GM10847 (cell line): ENCODE data around the gene SLBP.

Experiments
- POLR2A ChIP-seq: IDR thresholded peaks from 2 replicates; pipeline ENCODE4 v1.6.1; 2011; ENCODE audit not compliant: insufficient read length; ENCODE audit errors: extremely low read depth

The SLBP gene

DNA sequence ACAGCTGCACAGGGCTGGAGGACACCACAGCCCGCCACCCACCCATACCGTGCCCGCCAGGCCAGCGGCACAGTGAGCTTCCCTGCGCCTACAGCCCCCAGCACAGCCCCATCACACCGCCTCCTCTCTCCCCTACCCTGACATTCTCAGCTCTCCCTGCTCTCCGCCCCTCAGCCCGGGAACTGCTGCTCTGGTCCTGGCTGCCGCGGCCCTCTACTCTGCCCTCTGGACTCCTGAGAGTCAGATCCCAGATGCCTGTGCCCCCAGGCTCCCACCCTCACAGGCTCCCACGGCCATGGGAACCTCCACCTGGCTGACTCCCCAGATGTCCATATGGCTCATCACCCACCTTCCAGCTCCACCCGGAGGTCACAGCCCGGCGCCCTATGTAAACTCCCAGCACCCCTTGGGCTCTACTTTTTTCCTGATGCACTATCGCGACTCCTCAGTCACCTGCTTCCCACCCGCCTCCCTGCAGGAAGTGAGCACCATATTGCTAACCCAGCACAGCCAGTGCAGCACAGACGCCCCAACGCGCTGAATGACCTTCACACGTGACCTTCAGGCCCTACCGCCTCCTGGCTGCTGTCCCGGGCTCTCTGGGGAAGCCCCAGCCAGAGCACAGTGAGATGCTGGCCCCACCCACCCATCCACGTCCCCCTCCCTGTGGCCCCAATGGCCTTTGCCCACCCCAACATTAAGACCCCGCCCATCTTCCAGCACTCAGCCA, 51.0 kb downstream of the SLBP start:
- TF ChIP-seq POLR2A, result no peak

DNA sequence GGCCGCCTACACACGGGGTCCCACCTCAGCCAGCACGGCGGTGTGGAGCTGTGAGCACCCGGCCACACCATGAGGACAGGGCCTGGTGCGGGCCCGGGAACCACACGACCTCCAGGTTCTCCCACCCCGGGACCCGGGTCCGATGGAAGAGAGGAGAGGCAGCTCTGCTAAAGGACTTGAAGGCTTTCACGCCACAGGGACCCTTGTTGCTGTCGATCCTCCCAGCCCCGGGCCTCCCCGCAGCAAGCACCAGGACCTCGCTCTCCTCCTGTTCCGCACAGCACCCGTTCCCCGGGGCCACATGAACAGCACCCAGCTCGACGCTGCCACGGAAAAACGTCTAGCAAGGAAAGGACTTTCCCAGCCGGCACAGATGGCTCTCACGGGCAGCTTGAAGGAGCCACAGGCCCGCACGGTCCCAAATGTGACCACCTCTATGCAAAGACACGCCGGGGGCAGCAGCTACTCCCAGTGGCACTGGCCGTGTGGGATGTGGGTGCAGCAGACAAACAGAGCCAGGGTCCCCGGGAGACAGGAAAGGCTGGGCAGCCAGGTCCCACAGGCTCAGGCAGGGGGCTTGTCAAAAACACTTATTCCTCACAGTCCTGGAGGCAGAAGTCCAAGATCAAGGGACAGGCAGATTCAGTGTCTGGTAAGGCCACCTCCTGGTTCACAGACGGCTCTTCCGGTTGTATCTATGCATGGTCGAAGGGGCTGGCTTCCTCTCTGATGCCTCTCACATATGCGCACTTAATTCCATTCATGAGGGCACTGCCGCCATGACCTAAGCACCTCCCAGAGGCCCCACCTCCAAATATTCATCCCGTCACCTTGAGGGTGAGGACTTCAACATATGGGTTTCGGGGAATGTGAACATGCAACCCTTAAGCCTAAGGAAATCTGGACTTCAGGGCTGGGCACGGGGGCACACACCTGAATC, 52.7 kb downstream of the SLBP start:
- TF ChIP-seq POLR2A, result no peak

- TF ChIP-seq POLR2A, result no peak
Measured at GRCh38 chr4:1658581-1658980, 53.5 kb downstream of the SLBP start.

DNA sequence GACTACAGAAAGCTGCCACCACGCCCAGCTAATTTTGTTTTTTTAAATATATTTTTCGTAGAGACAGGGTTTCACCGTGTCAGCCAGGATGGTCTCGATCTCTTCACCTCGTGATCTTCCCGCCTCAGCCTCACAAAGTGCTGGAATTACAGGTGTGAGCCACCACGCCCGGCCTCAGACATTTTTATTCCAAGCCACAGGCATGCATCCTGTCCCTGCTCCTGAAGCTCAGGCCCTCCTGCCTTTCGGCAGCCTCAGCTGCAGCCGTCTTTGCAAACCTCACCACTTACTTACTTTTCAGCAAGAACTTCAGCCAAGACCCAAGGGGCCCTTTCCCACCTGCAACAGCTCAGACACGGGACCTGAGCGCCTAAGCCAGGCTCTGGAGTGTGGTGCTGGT, 54.0 kb downstream of the SLBP start:
- TF ChIP-seq POLR2A, result no peak

DNA sequence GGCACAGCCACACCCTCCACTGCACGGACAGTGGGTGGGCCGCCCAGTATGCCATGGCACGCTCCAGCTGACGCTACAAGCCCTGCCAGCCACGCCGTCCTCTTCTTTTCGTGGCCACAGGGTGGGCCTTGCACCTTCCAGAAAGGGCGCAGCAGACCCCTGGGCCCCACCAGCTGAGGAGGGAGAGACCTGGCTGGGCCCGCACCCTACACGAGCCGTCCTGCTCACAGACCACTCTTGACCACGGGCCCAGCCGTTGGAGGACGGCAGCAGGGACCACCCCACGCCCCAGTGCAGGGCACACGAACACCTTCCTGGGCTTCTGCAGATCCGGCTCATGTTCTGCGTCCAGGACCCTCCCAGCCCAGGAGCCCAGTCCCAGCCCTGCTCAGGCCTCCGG, 55.1 kb downstream of the SLBP start:
- no peak for TF ChIP-seq POLR2A

DNA sequence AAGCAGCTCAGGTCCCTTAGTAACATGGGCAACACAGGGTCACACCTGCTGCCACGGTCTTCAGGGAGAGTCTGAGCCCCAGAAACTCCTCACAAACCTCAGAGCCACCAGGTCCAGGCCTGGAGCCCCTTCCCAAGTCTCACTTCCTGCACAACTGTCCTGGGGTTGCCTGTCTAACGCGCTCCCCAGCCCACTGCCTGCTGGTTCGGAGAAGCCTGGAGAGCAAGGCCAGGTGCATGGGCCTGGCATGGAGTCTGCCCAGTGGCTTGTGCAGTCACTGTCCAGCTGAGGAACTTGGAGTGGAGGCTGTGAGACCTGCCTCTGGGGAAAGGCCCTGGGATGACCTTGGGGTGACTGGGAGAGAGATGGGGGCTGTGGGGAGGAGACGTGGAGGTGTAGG, 56.0 kb downstream of the SLBP start:
- TF ChIP-seq POLR2A, result no peak

DNA sequence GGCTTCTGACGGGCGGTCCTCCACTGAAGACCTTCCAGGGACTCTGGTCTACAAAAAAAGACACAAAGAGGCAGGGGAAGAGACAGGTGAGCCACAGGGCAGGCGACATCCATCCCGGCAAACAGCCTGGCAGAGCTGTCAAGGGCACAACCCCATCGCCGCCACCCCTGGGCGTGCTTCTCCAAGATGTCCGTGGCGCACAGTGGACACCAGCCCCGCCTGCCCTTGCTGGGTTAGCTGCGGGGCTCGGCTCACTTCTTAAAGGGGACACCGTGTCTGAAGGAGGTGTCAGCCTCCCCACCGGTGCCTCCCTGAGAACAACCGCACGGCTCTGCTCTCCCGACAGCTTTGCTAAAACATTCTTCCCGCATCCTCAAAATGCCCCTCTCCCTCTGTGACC, 56.4 kb downstream of the SLBP start:
- no peak for TF ChIP-seq POLR2A

GRCh38 chr4:1655081-1655480, 57.0 kb downstream of the SLBP start:
- no peak for TF ChIP-seq POLR2A

DNA sequence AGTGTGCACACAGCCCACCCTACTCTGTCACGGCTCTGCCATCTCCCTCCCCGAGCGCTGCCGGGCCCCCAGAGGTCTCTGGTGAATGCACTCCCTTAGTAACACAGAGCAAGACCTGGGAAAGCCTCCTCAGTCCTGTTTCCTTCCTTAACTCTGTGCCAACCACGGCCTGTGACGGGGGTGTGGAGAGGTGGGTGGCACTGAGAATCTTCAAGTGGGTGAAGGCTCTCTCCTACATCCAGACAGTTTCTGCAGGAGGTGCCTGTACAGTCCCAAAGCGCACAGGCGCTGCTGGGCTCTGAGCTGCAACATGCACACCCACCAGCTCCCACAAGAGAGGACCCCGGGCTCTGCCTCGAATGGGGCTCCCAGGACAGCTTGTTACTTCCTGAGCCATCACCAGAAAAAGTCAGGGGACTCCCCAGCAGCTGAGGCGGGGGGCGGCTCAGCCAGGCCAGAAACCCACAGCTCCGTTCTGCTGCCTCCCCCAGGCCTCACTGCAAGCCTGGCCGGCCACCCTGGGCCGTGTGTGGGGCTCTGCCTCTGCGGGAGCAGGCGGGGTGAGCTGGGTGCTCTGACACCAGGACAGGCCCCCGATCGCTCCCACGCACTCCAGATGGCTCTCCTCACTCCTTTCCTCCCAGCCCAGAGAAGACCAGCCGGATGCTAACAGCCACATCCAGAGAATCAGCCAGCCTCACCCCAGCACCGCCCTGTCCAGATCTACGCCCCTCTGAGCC, 57.7 kb downstream of the SLBP start:
- TF ChIP-seq POLR2A, result no peak

- no peak for TF ChIP-seq POLR2A
Measured at GRCh38 chr4:1653776-1654175, 58.3 kb downstream of the SLBP start.

GRCh38 chr4:1652088-1652487, 60.0 kb downstream of the SLBP start:
- TF ChIP-seq POLR2A, result no peak

GRCh38 chr4:1651609-1652008, 60.5 kb downstream of the SLBP start:
- TF ChIP-seq POLR2A, result no peak

DNA sequence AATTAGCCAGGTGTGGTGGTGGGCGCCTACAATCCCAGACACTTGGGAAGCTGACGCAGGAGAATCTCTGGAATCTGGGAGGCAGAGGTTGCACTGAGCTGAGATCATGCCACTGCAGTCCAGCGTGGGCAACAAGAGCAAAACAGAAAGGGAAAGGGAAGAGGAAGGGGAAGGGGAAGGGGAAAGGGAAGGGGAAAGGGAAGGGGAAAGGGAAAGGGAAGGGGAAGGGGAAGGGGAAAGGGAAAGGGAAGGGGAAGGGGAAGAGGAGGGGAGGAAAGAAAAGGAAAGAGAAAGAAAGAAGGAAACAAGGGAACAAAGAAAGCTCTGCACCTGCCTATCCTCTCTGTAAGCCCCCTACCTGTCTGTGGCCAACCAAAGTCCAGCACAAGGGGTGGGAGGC, 63.2 kb downstream of the SLBP start:
- TF ChIP-seq POLR2A, result no peak

DNA sequence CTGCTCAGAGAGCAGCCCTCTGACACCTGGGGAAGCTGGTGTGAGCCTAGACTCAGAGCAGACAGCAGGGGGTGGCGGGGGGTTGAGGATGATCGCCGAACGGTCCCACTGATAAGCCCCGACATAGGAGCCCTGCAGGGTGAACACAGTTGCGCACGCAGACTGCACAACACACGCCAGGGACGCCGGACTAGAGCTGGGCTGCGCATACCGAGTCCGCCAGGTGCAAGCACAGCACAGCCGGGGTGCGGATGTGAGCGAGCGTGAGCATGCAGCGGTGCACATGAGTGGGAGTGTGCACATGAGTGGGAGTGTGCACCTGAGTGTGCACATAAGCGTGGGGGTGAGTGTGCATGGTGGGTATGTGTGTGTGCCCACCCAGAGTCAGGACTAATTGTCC, 64.7 kb downstream of the SLBP start:
- TF ChIP-seq POLR2A, result no peak

DNA sequence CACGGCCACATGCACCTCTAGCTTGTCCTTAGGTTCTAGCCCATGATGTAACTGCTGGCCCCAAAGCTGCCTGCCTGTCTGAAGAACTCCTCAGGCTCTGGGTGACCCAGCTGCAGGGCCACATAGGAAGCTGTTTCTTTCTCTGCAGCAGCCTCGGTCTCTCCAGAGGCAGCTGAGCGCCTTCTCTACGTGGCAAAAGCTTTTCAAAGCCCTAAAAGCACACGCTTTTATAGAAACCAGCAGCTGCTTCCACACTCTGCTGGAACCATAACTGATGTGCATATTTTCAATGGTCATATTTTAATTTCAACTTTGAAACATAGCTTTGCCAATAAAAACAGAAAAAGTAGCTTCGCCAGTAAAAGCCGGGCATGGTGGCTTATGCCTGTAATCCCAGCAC, 65.4 kb downstream of the SLBP start:
- TF ChIP-seq POLR2A, result no peak

DNA sequence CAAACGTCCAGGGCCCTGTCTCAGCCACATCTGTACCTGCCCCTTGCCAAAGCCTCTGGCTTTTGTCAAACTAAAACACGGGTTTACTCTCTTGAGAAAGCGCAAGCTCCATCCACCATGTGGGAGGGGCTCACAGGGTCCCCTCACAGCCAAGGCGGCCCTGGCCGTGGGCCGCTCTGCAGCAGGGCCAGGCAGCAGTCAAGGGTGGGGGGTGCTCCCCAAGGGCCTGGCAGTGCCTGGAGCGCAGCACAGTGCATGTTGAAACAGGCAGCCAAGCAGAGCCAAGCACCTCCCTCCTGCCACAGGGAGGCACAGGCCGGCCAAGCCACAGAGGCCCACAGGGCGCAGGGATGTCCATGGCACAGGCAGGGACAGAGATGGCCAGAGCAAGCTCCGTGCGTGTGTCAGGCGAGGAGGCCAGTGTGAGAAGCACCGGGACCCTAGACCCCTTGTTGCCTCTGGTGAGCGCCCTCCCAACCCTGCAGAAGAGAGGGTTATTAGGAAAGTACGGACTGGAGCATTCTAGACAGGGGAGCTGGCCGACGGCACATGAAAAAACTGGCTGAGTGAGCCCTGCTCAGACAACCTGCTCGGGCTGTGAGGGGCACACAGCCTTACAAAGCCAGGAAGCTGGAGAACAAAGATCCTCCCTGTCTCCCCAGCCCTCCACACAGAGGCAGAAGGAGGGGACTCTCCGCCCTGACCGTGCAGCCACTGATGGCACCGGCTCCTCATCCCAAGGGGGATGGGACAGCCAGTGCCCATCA, 67.0 kb downstream of the SLBP start:
- no peak for TF ChIP-seq POLR2A
